Omental fat pad (tissue), 4 donors: Measurements from ENCODE around the gene LHCGR. TPM values are rescaled to one million over a fixed set of nuclear protein-coding genes. Genes with fewer than 3 reads are reported as not detected.

Experiments used
- ATAC-seq: fragments of 150-250 bp; one replicate; pipeline ENCODE4 v1.9.1; 2016; ENCODE audit warnings: mild to moderate bottlenecking, moderate library complexity; ENCODE audit not compliant: low FRiP score
- DNase-seq: peaks from one replicate; pipeline ENCODE4 v3.0.0-alpha.2; 2019; ENCODE audit warnings: low spot score
- CTCF ChIP-seq, 3 donors: fragments of 450-650 bp; IDR thresholded peaks; one replicate each; pipeline ENCODE4 v1.5.1; 2016 to 2017; ENCODE audit warnings: antibody characterized with exemption in 3 of 3, mild to moderate bottlenecking in 3 of 3, moderate library complexity in 2 of 3
- small RNA-seq: library from RNA; depleted of rRNA; stranded (forward); fragments of <200 nt; gene quantifications from one replicate; pipeline ENCODE3, GENCODE V24; 2016
- total RNA-seq, 4 donors: library from RNA; depleted of rRNA; stranded (reverse); fragments of >200 nt; gene quantifications; one replicate each; pipeline ENCODE4 v1.1.0, GENCODE V29; 2016

Gene LHCGR
- total RNA-seq, 4 donors from 2014 or later, result 0.96 to 13.1 (median 1.2) TPM; not detected in 1

GRCh38 chr2:48674933-48675332 is 80.6 kb downstream of the LHCGR start:
- no peak for TF ChIP-seq CTCF (IDR thresholded peaks at IDR 0.05)
- no peak for DNase-seq
- no peak for ATAC-seq

- no peak for ATAC-seq
- DNase-seq, result no peak
- TF ChIP-seq CTCF (IDR thresholded peaks at IDR 0.05), result no peak
Observed at GRCh38 chr2:48673581-48673980, 81.9 kb downstream of the LHCGR start.

- ATAC-seq (no peak), DNase-seq (no peak)
- no peak for TF ChIP-seq CTCF (IDR thresholded peaks at IDR 0.05)
Observed at GRCh38 chr2:48668992-48669391, 86.5 kb downstream of the LHCGR start.

GRCh38 chr2:48651158-48651790 is 104.2 kb downstream of the LHCGR start:
- ATAC-seq, result no peak
- no peak for DNase-seq
- no peak for TF ChIP-seq CTCF (IDR thresholded peaks at IDR 0.05)

GRCh38 chr2:48638261-48638660 is 117.3 kb downstream of the LHCGR start:
- ATAC-seq (no peak), DNase-seq (no peak)
- no peak for TF ChIP-seq CTCF (IDR thresholded peaks at IDR 0.05)

Small RNA genes lying within 50 kb of the gene (small RNA-seq; reads per million reads assigned to genes)
- gene ELOBP3, result not detected

Other genes with a start within 250 kb of the LHCGR start
- gene STON1, start 225.6 kb downstream of the LHCGR start, total RNA-seq, result 100 to 1,000 TPM in 2 of 4 donors, 10 to 100 TPM in 2; 44.8 to 124 (median 93.9) TPM
- gene GTF2A1L, start 137.9 kb downstream of the LHCGR start, total RNA-seq, result 1 to 10 TPM in 2 of 4 donors, not detected in 2; 1.1 to 2.4 TPM